Mammary epithelial cell (primary cell): ENCODE data around the gene ADAMTS9.

ENCODE experiments used
- EZH2 ChIP-seq: IDR thresholded peaks from 2 replicates; pipeline ENCODE4 v1.6.1; 2012; ENCODE audit warnings: low read length, inconsistent platforms, borderline replicate concordance
- TF ChIP-seq, protein P1 (sequence below), 2 donors: IDR thresholded peaks in 1 of 2; conservative IDR thresholded peaks in 1 of 2; 2 replicates each; pipeline ENCODE4 v1.5.1; 2011 to 2012; ENCODE audit warnings: inconsistent platforms in 2 of 2, low read length in 2 of 2, mild to moderate bottlenecking in 2 of 2, control low read depth in 1 of 2, low read depth in 1 of 2; ENCODE audit not compliant: insufficient read depth in 1 of 2; ENCODE audit errors: extremely low read depth in 1 of 2

DNA sequence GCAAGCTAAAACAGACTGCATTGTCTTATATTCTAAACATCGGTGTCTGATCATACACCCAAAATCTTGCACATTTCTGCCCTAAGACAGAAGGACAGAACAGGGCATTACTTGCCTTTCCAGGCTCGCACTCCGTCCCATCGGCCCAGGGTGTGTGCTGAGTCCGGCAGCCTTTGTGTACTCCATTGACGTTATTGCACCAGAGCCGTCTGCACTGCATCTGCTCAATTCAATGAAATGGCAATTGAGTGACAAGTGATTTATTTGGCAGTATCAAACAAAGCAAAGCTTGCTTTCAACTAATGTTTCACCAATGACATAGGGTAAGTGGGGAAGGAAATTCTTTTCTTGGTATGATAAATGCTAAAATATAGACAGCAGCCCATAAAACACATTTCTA, 40.0 kb downstream of the ADAMTS9 start:
- TF ChIP-seq, protein P1, sequence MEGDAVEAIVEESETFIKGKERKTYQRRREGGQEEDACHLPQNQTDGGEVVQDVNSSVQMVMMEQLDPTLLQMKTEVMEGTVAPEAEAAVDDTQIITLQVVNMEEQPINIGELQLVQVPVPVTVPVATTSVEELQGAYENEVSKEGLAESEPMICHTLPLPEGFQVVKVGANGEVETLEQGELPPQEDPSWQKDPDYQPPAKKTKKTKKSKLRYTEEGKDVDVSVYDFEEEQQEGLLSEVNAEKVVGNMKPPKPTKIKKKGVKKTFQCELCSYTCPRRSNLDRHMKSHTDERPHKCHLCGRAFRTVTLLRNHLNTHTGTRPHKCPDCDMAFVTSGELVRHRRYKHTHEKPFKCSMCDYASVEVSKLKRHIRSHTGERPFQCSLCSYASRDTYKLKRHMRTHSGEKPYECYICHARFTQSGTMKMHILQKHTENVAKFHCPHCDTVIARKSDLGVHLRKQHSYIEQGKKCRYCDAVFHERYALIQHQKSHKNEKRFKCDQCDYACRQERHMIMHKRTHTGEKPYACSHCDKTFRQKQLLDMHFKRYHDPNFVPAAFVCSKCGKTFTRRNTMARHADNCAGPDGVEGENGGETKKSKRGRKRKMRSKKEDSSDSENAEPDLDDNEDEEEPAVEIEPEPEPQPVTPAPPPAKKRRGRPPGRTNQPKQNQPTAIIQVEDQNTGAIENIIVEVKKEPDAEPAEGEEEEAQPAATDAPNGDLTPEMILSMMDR (conservative IDR thresholded peaks at IDR 0.05 in 1 of 2, IDR thresholded peaks at IDR 0.05 in 1 of 2; ENCODE audit: extremely low read depth in 1 of 2, insufficient read depth in 1 of 2, low read depth in 1 of 2, low read length in 2 of 2), result no peak
- no peak for TF ChIP-seq EZH2
